Mucosa of rectum (tissue), 2 donors: ENCODE results near the gene PPP1R3G.

Experiments
- H3K27ac ChIP-seq, 2 donors: one replicate each; pipeline ENCODE4 v1.7.0; 2013; ENCODE audit warnings: inconsistent platforms in 2 of 2, low read depth in 2 of 2, low read length in 2 of 2
- H3K27me3 ChIP-seq, 2 donors: one replicate each; pipeline ENCODE4 v1.7.0; 2013; ENCODE audit warnings: low read length in 2 of 2; ENCODE audit not compliant: control insufficient read depth in 2 of 2, insufficient read depth in 2 of 2
- H3K36me3 ChIP-seq, 2 donors: one replicate each; pipeline ENCODE4 v1.7.0; 2013; ENCODE audit warnings: low read length in 2 of 2; ENCODE audit not compliant: control insufficient read depth in 2 of 2, insufficient read depth in 2 of 2
- H3K4me1 ChIP-seq, 2 donors: one replicate each; pipeline ENCODE4 v1.7.0; 2013; ENCODE audit warnings: low read length in 2 of 2, mild to moderate bottlenecking in 1 of 2; ENCODE audit not compliant: control insufficient read depth in 2 of 2, insufficient read depth in 2 of 2
- H3K4me3 ChIP-seq, 2 donors: one replicate each; pipeline ENCODE4 v1.7.0; 2013; ENCODE audit warnings: low read length in 2 of 2
- H3K9ac ChIP-seq, 2 donors: one replicate each; pipeline ENCODE4 v1.7.0; 2013; ENCODE audit warnings: low read length in 2 of 2, low read depth in 1 of 2, mild to moderate bottlenecking in 1 of 2
- H3K9me3 ChIP-seq, 2 donors: one replicate each; pipeline ENCODE4 v1.7.0; 2013; ENCODE audit warnings: low read length in 2 of 2; ENCODE audit not compliant: control insufficient read depth in 2 of 2
- donor health status: healthy.
- donor health status: Normal muscosa, but diverticular disease.

Gene PPP1R3G

DNA sequence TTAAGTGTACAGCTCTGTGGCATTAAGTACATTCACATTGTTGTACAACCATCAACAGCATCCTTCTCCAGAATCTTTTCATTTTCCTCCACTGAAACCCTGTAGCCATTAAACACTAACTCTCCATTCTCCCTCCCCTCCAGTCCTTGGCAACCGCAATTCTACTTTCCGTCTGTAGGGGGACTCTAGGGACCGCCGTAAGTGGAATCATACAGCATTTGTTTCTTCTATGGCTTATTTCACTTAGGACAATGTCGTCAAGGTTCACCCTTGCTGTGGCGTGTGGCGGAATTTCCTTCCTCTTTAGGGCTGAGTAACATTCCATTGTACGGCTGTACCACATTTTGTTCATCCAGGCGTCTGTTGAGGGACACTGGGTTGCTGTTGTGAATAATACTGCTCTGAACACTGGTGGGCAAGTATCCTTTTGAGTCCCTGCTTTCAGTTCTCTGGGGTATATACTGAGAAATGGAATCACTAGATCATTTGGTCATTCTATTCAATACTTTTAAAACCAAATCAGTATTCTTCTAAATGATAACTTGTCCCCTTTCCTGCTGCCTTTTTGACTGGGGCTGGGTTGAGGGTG lies 50.7 kb downstream of the PPP1R3G start:
- H3K9ac ChIP-seq = no peak overlapping the region
- H3K9me3 ChIP-seq = no peaks in the 10 kb centered on the region
- no peaks in the 10 kb centered on the region for H3K4me1 ChIP-seq
- no peaks in the 10 kb centered on the region for H3K27me3 ChIP-seq
- no peak overlapping the region for H3K27ac ChIP-seq
- H3K36me3 ChIP-seq = no peaks in the 10 kb centered on the region
- H3K4me3 ChIP-seq = no peak overlapping the region

DNA sequence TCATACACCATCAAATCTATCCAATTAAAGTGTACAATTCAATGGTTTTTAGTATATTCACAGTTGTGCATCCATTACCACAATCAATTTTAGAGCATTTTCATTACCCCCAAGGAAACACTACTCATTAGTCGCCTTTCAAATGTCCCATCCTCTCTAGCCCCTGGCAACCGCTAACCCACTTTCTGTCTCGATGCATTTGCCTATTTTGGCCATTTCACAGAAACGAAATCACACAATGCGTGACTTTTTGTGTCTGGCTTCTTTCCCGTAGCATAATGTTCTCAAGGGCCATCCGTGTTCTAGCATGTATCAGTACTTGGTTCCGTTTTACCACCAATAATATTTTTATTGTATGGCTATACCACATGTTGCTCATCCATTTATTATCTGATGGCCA lies 51.7 kb downstream of the PPP1R3G start:
- no peak overlapping the region for H3K4me3 ChIP-seq
- H3K4me1 ChIP-seq = no peaks in the 10 kb centered on the region
- H3K36me3 ChIP-seq = no peaks in the 10 kb centered on the region
- no peak overlapping the region for H3K9ac ChIP-seq
- no peaks in the 10 kb centered on the region for H3K9me3 ChIP-seq
- H3K27me3 ChIP-seq = no peaks in the 10 kb centered on the region
- no peak overlapping the region for H3K27ac ChIP-seq
